ENCODE data around the gene NHSL2. TPM values are rescaled to one million over a fixed set of nuclear protein-coding genes. Genes with fewer than 3 reads are reported as not detected.

NHSL2 gene
- total RNA-seq, 2 experiments from 2014 or later = not detected

GRCh38 chrX:72123471-72124185, 213.0 kb downstream of the NHSL2 start:
- TF ChIP-seq, protein P1, sequence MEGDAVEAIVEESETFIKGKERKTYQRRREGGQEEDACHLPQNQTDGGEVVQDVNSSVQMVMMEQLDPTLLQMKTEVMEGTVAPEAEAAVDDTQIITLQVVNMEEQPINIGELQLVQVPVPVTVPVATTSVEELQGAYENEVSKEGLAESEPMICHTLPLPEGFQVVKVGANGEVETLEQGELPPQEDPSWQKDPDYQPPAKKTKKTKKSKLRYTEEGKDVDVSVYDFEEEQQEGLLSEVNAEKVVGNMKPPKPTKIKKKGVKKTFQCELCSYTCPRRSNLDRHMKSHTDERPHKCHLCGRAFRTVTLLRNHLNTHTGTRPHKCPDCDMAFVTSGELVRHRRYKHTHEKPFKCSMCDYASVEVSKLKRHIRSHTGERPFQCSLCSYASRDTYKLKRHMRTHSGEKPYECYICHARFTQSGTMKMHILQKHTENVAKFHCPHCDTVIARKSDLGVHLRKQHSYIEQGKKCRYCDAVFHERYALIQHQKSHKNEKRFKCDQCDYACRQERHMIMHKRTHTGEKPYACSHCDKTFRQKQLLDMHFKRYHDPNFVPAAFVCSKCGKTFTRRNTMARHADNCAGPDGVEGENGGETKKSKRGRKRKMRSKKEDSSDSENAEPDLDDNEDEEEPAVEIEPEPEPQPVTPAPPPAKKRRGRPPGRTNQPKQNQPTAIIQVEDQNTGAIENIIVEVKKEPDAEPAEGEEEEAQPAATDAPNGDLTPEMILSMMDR (conservative IDR thresholded peaks at IDR 0.05; ENCODE audit: low read length) = no peak
- TF ChIP-seq EZH2phosphoT487 (IDR thresholded peaks at IDR 0.05; ENCODE audit: borderline replicate concordance, low read depth, low read length) = no peak
- BruUV-seq (replicated peaks) = no TSS peak
- no peak for DNase-seq (ENCODE audit: low spot score)
- Histone ChIP-seq H3K9me2 (ENCODE audit: insufficient read depth, low read length) (no peaks in the 10 kb centered on the region), H3K4me2 (ENCODE audit: low read length) (no peak overlapping the region), H4K20me1 (ENCODE audit: insufficient read depth, low read length) (no peaks in the 10 kb centered on the region), H3K36me3 (ENCODE audit: insufficient read depth, low read length) (no peaks in the 10 kb centered on the region), H3K79me2 (ENCODE audit: insufficient read depth, low read depth, low read length) (no peaks in the 10 kb centered on the region), H3K4me3 (ENCODE audit: low read depth, low read length, poor library complexity, severe bottlenecking) (no peak overlapping the region), H3K4me1 (ENCODE audit: insufficient read depth, low read length, poor library complexity, severe bottlenecking) (no peaks in the 10 kb centered on the region), H3K27ac (ENCODE audit: low read depth, low read length, poor library complexity, severe bottlenecking) (no peak overlapping the region), H3K9me3 (ENCODE audit: low read length) (no peaks in the 10 kb centered on the region), H2AFZ (ENCODE audit: low read length) (no peak overlapping the region)
- intact Hi-C loops (cut with micrococcal nuclease; ENCODE audit: unreplicated experiment) = no loop called here
- ChIA-PET POLR2A (no interaction called here), CTCF (ENCODE audit: unreplicated experiment) (no interaction called here)

- Histone ChIP-seq H3K9me3 (ENCODE audit: low read length) (no peaks in the 10 kb centered on the region), H3K4me2 (ENCODE audit: low read length) (no peak overlapping the region), H3K79me2 (ENCODE audit: insufficient read depth, low read depth, low read length) (no peaks in the 10 kb centered on the region), H4K20me1 (ENCODE audit: insufficient read depth, low read length) (no peaks in the 10 kb centered on the region), H3K4me3 (ENCODE audit: low read depth, low read length, poor library complexity, severe bottlenecking) (no peak overlapping the region), H3K4me1 (ENCODE audit: insufficient read depth, low read length, poor library complexity, severe bottlenecking) (no peaks in the 10 kb centered on the region), H3K9me2 (ENCODE audit: insufficient read depth, low read length) (no peaks in the 10 kb centered on the region), H3K36me3 (ENCODE audit: insufficient read depth, low read length) (no peaks in the 10 kb centered on the region), H2AFZ (ENCODE audit: low read length) (no peak overlapping the region), H3K27ac (ENCODE audit: low read depth, low read length, poor library complexity, severe bottlenecking) (no peak overlapping the region)
- intact Hi-C loops (cut with micrococcal nuclease; ENCODE audit: unreplicated experiment) = loop anchor here (5.0 kb wide), 1 partner anchor 127 kb away; no protein-coding TSS in a partner anchor
- ChIA-PET CTCF (ENCODE audit: unreplicated experiment) (no interaction called here), POLR2A (no interaction called here)
- TF ChIP-seq, protein P1 (conservative IDR thresholded peaks at IDR 0.05; ENCODE audit: low read length) = no peak
- no peak for TF ChIP-seq EZH2phosphoT487 (IDR thresholded peaks at IDR 0.05; ENCODE audit: borderline replicate concordance, low read depth, low read length)
- DNase-seq (ENCODE audit: low spot score) = no peak
- BruUV-seq (replicated peaks) = no TSS peak
These were observed 214.0 kb downstream of the NHSL2 start for GRCh38 chrX:72124540-72125201.
